ENCODE data around the gene REM2. TPM values are rescaled to one million over a fixed set of nuclear protein-coding genes. Genes with fewer than 3 reads are reported as not detected.

The REM2 gene
- total RNA-seq, 1 experiment from 2014 or later: 1.2 TPM

GRCh38 chr14:22871224-22872032 is 11.6 kb upstream of the REM2 start, which contains the start of gene LRP10:
LRP10 (plus strand) TSS chr14:22871740; CDS start chr14:22872304, 564 bp downstream.
- no peak within 1 kb of the TSS for H2BK20ac ChIP-seq (ENCODE audit: low read depth, low read length, poor library complexity, severe bottlenecking)
- WGBS (ENCODE audit: extremely low coverage, insufficient read length, low lambda C conversion rate): no CpG with 5 or more reads among the region's 50 CpGs

More at GRCh38 chr14:22871224-22872032, 11.6 kb upstream of the REM2 start, which contains the start of gene LRP10:
- H3K4ac ChIP-seq (ENCODE audit: low read depth, low read length): no peak within 1 kb of the TSS
- H4K91ac ChIP-seq (ENCODE audit: insufficient read length, low read depth, low read length): no peak within 1 kb of the TSS
- no peak within 1 kb of the TSS; the same call in 1 of the 2 replicates for H3K14ac ChIP-seq (ENCODE audit: insufficient read depth, low read length)
- H3K4me3 Mint-ChIP-seq: peak within 1 kb of the TSS; percentile 77 to 92
- H3K27me3 ChIP-seq (ENCODE audit: insufficient read depth, low read length): no peaks in the 10 kb centered on the region
- H3K18ac ChIP-seq (ENCODE audit: insufficient read length, low read depth, low read length): no peak within 1 kb of the TSS
- H3K9ac ChIP-seq (ENCODE audit: extremely low read depth, insufficient read length, low read length): peak within 1 kb of the TSS; percentile 51
- DNase-seq: peak; percentile 97
- TF ChIP-seq CTCF (conservative IDR thresholded peaks at IDR 0.05): no peak
- H3K27ac Mint-ChIP-seq: peak within 1 kb of the TSS; percentile 96 to 97 (median 97); a peak in 6 of 7 replicates
- H3T11ph ChIP-seq (ENCODE audit: low read length): no peak within 1 kb of the TSS
- no peaks in the 10 kb centered on the region for H3K9me3 Mint-ChIP-seq
- H2BK120ac ChIP-seq (ENCODE audit: low read depth, low read length, poor library complexity, severe bottlenecking): no peak within 1 kb of the TSS
- no peaks in the 10 kb centered on the region for H3K9me3 ChIP-seq (ENCODE audit: control insufficient read depth, low read depth, low read length)
- H3K23ac ChIP-seq (ENCODE audit: insufficient read length, low read depth, low read length): no peak within 1 kb of the TSS
- H3K23me2 ChIP-seq (ENCODE audit: insufficient read length, low read depth, low read length, poor library complexity, severe bottlenecking): no peaks in the 10 kb centered on the region
- no peak within 1 kb of the TSS for H2BK15ac ChIP-seq (ENCODE audit: low read depth, low read length)
- H3K56ac ChIP-seq (ENCODE audit: insufficient read length, low read depth, low read length): no peak within 1 kb of the TSS
- H3K4me2 ChIP-seq (ENCODE audit: insufficient read depth, insufficient read length, low read length): peak within 1 kb of the TSS; percentile 71
- no peaks in the 10 kb centered on the region for H3K79me1 ChIP-seq (ENCODE audit: insufficient read depth, low read depth, low read length, poor library complexity, severe bottlenecking)
- no peak within 1 kb of the TSS for H4K5ac ChIP-seq (ENCODE audit: insufficient read length, low read depth, low read length)
- no peak within 1 kb of the TSS for H4K8ac ChIP-seq (replicated peaks; ENCODE audit: insufficient read length, low read depth, low read length)
- no peaks in the 10 kb centered on the region for H3K79me2 ChIP-seq (ENCODE audit: insufficient read depth, low read length)
- no peak within 1 kb of the TSS for H2AK5ac ChIP-seq (ENCODE audit: insufficient read length, low read length)
- H2BK12ac ChIP-seq (ENCODE audit: insufficient read length, low read depth, low read length): no peak within 1 kb of the TSS
- peaks cover 0 to 11% (median 5%) of the 10 kb centered on the region in 3 experiments for H3K36me3 Mint-ChIP-seq (ENCODE audit: insufficient read depth in 1 of 3, low read depth in 3 of 3)
- H3K4me1 Mint-ChIP-seq: peaks cover 14 to 17% of the 10 kb centered on the region in 2 experiments
- H2AFZ ChIP-seq (ENCODE audit: low read length): no peak within 1 kb of the TSS
- peaks cover 4% of the 10 kb centered on the region; the same call in 1 of the 2 replicates for H3K4me1 ChIP-seq (ENCODE audit: insufficient read depth, low read length)
- H3K27me3 Mint-ChIP-seq (ENCODE audit: low read depth): no peaks in the 10 kb centered on the region
- H3K27ac ChIP-seq (ENCODE audit: insufficient read length, low read depth, low read length): peak within 1 kb of the TSS; percentile 71
- no peak within 1 kb of the TSS for H2BK5ac ChIP-seq (ENCODE audit: insufficient read length, low read length)
- H4K20me1 ChIP-seq (ENCODE audit: control insufficient read depth, insufficient read depth, insufficient read length): no peaks in the 10 kb centered on the region
